Upper lobe of left lung (tissue), 6 donors: Measurements from ENCODE around the gene ERP27. TPM values are rescaled to one million over a fixed set of nuclear protein-coding genes. Genes with fewer than 3 reads are reported as not detected.
A peak's percentile ranks its signal among the peaks of the same experiment; 100 is the strongest.

ENCODE experiments used
- ATAC-seq, 2 donors: fragments of 200-7000 bp; cut with Tn5 transposase; one replicate each; pipeline ENCODE4 v1.9.1; 2022; ENCODE audit warnings: mild to moderate bottlenecking in 2 of 2, moderate library complexity in 2 of 2; ENCODE audit not compliant: low FRiP score in 2 of 2
- DNase-seq, 2 donors: peaks; one replicate each; pipeline ENCODE4 v3.0.0-alpha.2; 2019 to 2020
- H3K27ac ChIP-seq, 4 donors: fragments of 200-600 bp; sonication (generic); one replicate each; pipeline ENCODE4 v1.5.1; 2016 to 2019
- H3K27me3 ChIP-seq, 4 donors: fragments of 200-600 bp; sonication (generic); one replicate each; pipeline ENCODE4 v1.5.1; 2017 to 2019
- H3K36me3 ChIP-seq, 4 donors: fragments of 200-600 bp; sonication (generic); one replicate each; pipeline ENCODE4 v1.5.1; 2016 to 2019
- H3K4me1 ChIP-seq, 4 donors: fragments of 200-600 bp; sonication (generic); one replicate each; pipeline ENCODE4 v1.5.1; 2018 to 2019
- H3K4me3 ChIP-seq, 4 donors: fragments of 200-600 bp; sonication (generic); one replicate each; pipeline ENCODE4 v1.5.1; 2017 to 2019; ENCODE audit warnings: mild to moderate bottlenecking in 2 of 4, moderate library complexity in 1 of 4
- H3K9me3 ChIP-seq, 4 donors: fragments of 200-600 bp; sonication (generic); one replicate each; pipeline ENCODE4 v1.5.1; 2018 to 2019
- EP300 ChIP-seq, 4 donors: sonication (generic); formaldehyde crosslinking; IDR thresholded peaks; one replicate each; pipeline ENCODE4 v1.5.1; 2017; ENCODE audit warnings: antibody characterized with exemption in 4 of 4, control low read depth in 2 of 4
- POLR2A ChIP-seq, 4 donors: fragments of 450-650 bp; IDR thresholded peaks; one replicate each; pipeline ENCODE4 v1.5.1; 2016 to 2017; ENCODE audit warnings: antibody characterized with exemption in 4 of 4, mild to moderate bottlenecking in 2 of 4
- POLR2AphosphoS5 ChIP-seq, 2 donors: sonication (generic); formaldehyde crosslinking; IDR thresholded peaks; one replicate each; pipeline ENCODE4 v1.5.1; 2017; ENCODE audit warnings: antibody characterized with exemption in 2 of 2
- WGBS, 2 donors: methylation state at CpG; one replicate each; pipeline ENCODE4 v1.1.5; 2017 to 2018; 5-methylcytosine and 5-hydroxymethylcytosine counted together
- total RNA-seq, 6 donors: library from RNA; depleted of rRNA in 4 of 6; stranded (reverse); fragments of >200 nt in 4 of 6; gene quantifications; one replicate each; pipeline versions ENCODE4 v1.1.0 to v1.2.1, GENCODE V29; 2016 to 2021
- TF ChIP-seq, protein P1 (sequence below), 6 experiments: fragments of 450-650 bp in 4 of 6; fragments of 200-600 bp in 2 of 6; sonication (generic) in 2 of 6; IDR thresholded peaks; one replicate each; pipeline ENCODE4 v1.5.1; 2016 to 2019; ENCODE audit warnings: antibody characterized with exemption in 6 of 6
- donor health status: DM: no; HTN: no; CAD: no; lungs with moderate emphysema.
- donor health status: DM: no; HTN: yes; CAD: no; lungs with severe emphysema.

The ERP27 gene
- total RNA-seq, 6 donors from 2014 or later, result 1.2 to 25.0 (median 9.3) TPM; not detected in 1

DNA sequence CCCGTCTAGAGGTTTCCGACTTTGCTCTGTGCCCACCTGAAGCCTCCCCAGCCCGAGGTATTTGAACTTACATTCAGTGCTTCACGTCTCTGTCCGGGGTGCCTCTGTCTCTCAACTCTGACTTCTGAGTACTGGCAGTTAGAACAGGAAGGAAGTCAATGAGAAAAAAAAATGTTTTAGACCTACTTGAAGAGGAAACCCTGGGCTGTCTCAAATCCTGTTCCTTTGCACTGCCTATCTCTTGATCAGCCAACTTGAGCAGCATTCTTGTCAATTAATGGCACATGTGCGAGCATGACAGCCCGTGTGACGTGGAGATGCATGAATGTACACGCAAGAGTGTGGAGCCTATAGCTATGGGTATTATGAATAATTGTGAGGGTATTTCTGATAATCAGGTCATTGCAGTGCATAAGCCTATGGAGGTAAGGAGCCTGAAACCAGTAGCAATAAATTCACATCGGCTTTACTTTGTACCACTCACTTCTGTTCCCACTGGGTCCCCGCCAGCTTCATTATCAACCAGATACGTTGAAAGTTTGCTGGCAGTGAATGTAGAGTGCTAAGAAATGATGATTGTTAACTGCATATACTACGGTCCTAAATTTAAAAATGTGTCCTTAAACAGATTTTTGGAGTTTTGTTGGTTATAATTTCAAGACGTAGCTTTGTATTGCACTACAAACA, 23.3 kb upstream of the ERP27 start, which contains the start of gene ARHGDIB:
ARHGDIB (minus strand) TSS at position 136 of the 687 bp plus-strand sequence. CDS start 10,889 bp downstream, outside the sequence.
- WGBS, 2 donors, result 23 to 26% methylated on average over 14 of the region's 14 CpGs
- peak within 1 kb of the TSS; percentile 39 to 54 (median 45) for H3K4me3 ChIP-seq
- peak in 1 of 2 donors; percentile 62 for DNase-seq
- H3K27me3 ChIP-seq, result no peaks in the 10 kb centered on the region
- peak within 1 kb of the TSS; percentile 81 to 91 (median 85) for H3K27ac ChIP-seq
- H3K9me3 ChIP-seq, result no peaks in the 10 kb centered on the region
- peaks cover 20 to 45% (median 36%) of the 10 kb centered on the region in 4 donors for H3K4me1 ChIP-seq
- peak; percentile 85 for ATAC-seq
- TF ChIP-seq POLR2A (IDR thresholded peaks at IDR 0.05), result peak in 2 of 4 donors; percentile 21 to 70
- TF ChIP-seq, protein P1, sequence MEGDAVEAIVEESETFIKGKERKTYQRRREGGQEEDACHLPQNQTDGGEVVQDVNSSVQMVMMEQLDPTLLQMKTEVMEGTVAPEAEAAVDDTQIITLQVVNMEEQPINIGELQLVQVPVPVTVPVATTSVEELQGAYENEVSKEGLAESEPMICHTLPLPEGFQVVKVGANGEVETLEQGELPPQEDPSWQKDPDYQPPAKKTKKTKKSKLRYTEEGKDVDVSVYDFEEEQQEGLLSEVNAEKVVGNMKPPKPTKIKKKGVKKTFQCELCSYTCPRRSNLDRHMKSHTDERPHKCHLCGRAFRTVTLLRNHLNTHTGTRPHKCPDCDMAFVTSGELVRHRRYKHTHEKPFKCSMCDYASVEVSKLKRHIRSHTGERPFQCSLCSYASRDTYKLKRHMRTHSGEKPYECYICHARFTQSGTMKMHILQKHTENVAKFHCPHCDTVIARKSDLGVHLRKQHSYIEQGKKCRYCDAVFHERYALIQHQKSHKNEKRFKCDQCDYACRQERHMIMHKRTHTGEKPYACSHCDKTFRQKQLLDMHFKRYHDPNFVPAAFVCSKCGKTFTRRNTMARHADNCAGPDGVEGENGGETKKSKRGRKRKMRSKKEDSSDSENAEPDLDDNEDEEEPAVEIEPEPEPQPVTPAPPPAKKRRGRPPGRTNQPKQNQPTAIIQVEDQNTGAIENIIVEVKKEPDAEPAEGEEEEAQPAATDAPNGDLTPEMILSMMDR (IDR thresholded peaks at IDR 0.05), result no peak
- peak in 1 of 2 donors; percentile 40 for TF ChIP-seq POLR2AphosphoS5 (IDR thresholded peaks at IDR 0.05)
- no peak for TF ChIP-seq EP300 (IDR thresholded peaks at IDR 0.05)
- no peaks in the 10 kb centered on the region for H3K36me3 ChIP-seq

DNA sequence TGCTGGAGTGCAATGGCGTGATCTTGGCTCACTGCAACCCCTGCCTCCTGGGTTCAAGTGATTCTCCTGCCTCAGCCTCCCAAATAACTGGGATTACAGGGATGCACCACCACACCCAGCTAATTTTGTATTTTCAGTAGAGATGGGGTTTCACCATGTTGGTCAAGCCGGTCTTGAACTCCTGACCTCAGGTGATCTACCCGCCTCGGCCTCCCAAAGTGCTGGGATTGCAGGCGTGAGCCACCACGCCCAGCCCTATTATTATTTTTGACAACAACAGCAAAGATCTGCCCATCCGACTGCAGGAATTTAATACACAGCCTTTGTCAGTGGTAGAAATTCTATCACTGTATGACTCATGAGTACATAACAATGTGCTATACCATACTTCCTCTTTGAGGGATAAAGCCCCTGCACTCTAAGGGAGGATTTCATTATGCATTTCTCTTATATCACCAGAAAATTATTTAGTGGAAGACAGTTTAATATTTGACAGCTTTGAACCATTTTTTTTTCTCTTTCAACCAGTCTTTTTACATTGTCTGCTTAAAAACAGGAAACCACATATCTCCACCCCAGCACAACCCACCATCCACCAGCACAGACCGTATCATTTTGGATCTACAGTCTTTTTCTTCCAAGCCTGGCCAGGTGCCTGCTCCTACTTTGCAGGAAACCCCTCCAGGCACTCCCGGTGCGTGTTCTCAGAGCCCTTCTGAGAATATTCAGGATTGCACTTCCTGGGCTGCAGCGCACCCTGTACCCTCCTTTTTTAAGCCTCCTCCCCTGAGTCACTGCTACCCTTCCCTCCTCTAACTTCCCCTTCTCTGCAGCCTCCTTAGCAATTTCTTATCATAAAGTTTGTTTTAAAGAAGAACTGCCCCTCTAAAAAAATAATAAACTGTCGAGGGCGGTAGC, 22.5 kb upstream of the ERP27 start:
- Histone ChIP-seq H3K27me3 (no peaks in the 10 kb centered on the region), H3K27ac (peak overlapping the region; percentile 81 to 91 (median 85)), H3K36me3 (no peaks in the 10 kb centered on the region), H3K4me3 (peak overlapping the region; percentile 39 to 54 (median 45)), H3K4me1 (peaks cover 26 to 53% (median 44%) of the 10 kb centered on the region in 4 donors), H3K9me3 (no peaks in the 10 kb centered on the region)
- 26 to 31% methylated on average over 13 of the region's 13 CpGs for WGBS, 2 donors
- DNase-seq (peak in 1 of 2 donors; percentile 61), ATAC-seq (peak; percentile 83 to 85)
- TF ChIP-seq POLR2A (IDR thresholded peaks at IDR 0.05) (peak in 1 of 4 donors; percentile 32), POLR2AphosphoS5 (IDR thresholded peaks at IDR 0.05) (peak in 1 of 2 donors; percentile 7), EP300 (IDR thresholded peaks at IDR 0.05) (no peak)

- TF ChIP-seq EP300 (IDR thresholded peaks at IDR 0.05) (no peak), POLR2AphosphoS5 (IDR thresholded peaks at IDR 0.05) (no peak), POLR2A (IDR thresholded peaks at IDR 0.05) (no peak)
- TF ChIP-seq, protein P1 (IDR thresholded peaks at IDR 0.05), result no peak
- ATAC-seq, result no peak
- H3K9me3 ChIP-seq, result no peaks in the 10 kb centered on the region
- H3K4me3 ChIP-seq, result peak overlapping the region in 3 of 4 donors; percentile 39 to 54 (median 49)
- peaks cover 32 to 61% (median 50%) of the 10 kb centered on the region in 4 donors for H3K4me1 ChIP-seq
- no peak for DNase-seq
- H3K27ac ChIP-seq, result peak overlapping the region; percentile 81 to 91 (median 85)
- no peaks in the 10 kb centered on the region for H3K27me3 ChIP-seq
- H3K36me3 ChIP-seq, result no peaks in the 10 kb centered on the region
- WGBS, 2 donors, result 54 to 60% methylated on average over 3 to 4 of the region's 4 CpGs
Observed at GRCh38 chr12:14959916-14960496, 21.7 kb upstream of the ERP27 start.

DNA sequence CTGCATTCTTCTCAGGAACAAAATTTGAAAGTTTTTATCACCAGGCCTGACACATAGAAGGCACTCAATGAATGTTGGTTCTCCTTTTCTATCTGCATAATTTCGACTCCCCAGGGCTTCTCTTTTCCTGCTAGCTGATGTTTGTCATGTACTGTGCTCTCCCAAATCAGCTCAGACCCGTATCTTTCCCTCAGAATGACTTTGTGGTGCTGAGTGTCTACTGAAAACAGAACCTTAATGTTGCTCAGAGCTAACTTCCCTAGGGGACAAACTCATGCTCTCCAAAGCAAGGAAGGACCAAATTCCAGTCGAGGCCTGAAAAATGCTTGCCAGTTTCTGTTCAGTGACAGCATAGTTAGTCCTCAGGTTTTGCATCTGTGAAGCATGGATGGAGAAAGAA, 21.1 kb upstream of the ERP27 start:
- H3K27me3 ChIP-seq, result no peaks in the 10 kb centered on the region
- WGBS, 2 donors, result 37 to 46% methylated on average over 3 of the region's 3 CpGs
- H3K36me3 ChIP-seq, result no peaks in the 10 kb centered on the region
- ATAC-seq, result peak in 1 of 2 donors; percentile 32
- TF ChIP-seq POLR2A (IDR thresholded peaks at IDR 0.05), result no peak
- TF ChIP-seq EP300 (IDR thresholded peaks at IDR 0.05), result no peak
- TF ChIP-seq, protein P1 (IDR thresholded peaks at IDR 0.05), result no peak
- no peak for TF ChIP-seq POLR2AphosphoS5 (IDR thresholded peaks at IDR 0.05)
- no peaks in the 10 kb centered on the region for H3K9me3 ChIP-seq
- H3K4me1 ChIP-seq, result peaks cover 35 to 65% (median 52%) of the 10 kb centered on the region in 4 donors
- H3K27ac ChIP-seq, result peak overlapping the region; percentile 81 to 91 (median 85)
- peak overlapping the region in 3 of 4 donors; percentile 39 to 54 (median 49) for H3K4me3 ChIP-seq
- DNase-seq, result no peak
